ENCODE data around the gene PSMD8.
A peak's percentile ranks its signal among the peaks of the same experiment; 100 is the strongest.
"Not testable (repeated sequence)": the region's sequence is repeated elsewhere in the genome, so short reads cannot be mapped to it uniquely, and the experiment has no call there.

The PSMD8 gene

GRCh38 chr19:38374332-38375097 lies at the start of gene PSMD8:
Gene PSMD8 (plus strand): TSS chr19:38374571. CDS start chr19:38374602, 31 bp downstream.
- peak; percentile 98 for DNase-seq (ENCODE audit: low spot score)

- no peak for DNase-seq (ENCODE audit: low spot score)
Observed at GRCh38 chr19:38326591-38326990, 47.8 kb upstream of the PSMD8 start.

GRCh38 chr19:38329651-38330050 lies 44.7 kb upstream of the PSMD8 start:
- DNase-seq (ENCODE audit: low spot score), result no peak

- no peak for DNase-seq (ENCODE audit: low spot score)
Observed at GRCh38 chr19:38331728-38332127, 42.6 kb upstream of the PSMD8 start.

GRCh38 chr19:38333245-38333644 lies 41.1 kb upstream of the PSMD8 start:
- DNase-seq (ENCODE audit: low spot score), result no peak

DNA sequence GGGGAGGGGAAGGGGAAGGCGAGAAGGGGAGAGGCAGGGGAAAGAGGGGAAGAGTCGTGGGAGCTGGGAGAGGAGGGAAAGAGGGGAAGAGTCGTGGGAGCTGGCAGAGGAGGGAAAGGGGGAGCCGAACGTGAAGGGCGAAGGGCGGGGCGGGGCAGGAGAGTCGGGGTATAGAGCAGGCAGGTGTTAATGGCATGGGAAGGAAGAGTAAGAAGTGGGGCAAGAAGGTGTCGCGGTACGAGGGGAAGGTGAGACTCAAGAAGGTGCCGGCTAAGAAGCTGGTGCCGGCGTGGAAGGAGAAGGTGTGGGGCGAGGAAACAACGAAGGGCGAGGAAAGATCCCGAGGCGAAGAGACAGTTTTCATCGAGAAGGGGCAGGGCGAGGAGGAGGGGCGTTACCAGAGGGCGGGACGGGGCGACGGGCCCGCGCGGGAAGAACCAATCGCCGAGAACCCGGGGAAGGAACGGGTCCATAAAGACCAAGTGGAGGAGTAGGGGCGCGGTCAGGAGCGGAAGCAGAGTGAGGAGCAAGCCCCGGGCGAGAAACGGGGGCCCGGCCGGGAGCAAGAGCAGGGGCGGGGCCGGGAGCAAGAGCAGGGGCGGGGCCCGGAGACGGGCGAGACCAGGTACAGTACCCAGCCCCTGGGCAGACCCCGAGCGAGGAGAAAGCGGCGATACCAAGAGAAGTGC lies 38.3 kb upstream of the PSMD8 start:
- DNase-seq (ENCODE audit: low spot score), result peak; percentile 89

GRCh38 chr19:38336638-38337359 lies 37.6 kb upstream of the PSMD8 start:
- peak; percentile 91 for DNase-seq (ENCODE audit: low spot score)

- no peak for DNase-seq (ENCODE audit: low spot score)
Observed at GRCh38 chr19:38337360-38337653, 37.1 kb upstream of the PSMD8 start.

GRCh38 chr19:38339011-38339410 lies 35.4 kb upstream of the PSMD8 start:
- not testable (repeated sequence) for DNase-seq (ENCODE audit: low spot score)

- no peak for DNase-seq (ENCODE audit: low spot score)
Observed at GRCh38 chr19:38340927-38341326, 33.4 kb upstream of the PSMD8 start.

GRCh38 chr19:38346837-38347236 lies 27.5 kb upstream of the PSMD8 start:
- no peak for DNase-seq (ENCODE audit: low spot score)

GRCh38 chr19:38350883-38351282 lies 23.5 kb upstream of the PSMD8 start:
- DNase-seq (ENCODE audit: low spot score), result no peak

- no peak for DNase-seq (ENCODE audit: low spot score)
Observed at GRCh38 chr19:38351865-38352395, 22.4 kb upstream of the PSMD8 start.

DNA sequence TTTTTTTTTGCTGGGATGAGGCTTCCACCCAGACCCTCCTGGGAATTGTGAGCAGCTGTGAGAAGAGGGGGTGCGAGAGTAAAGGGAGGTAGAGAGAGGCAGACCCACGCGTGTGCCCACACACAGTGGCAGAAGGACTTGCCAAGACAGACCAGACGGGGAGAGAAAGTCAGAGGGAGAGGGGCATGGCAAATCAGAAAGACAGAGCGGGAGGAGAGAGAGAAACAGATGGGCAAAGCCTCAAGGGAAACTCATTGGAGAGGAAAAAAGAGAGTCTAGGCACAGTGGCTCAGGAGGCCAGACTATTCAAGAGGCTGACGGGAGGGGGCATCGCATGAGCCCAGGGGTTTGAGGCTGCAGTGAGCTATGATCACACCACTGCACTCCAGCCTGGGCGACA lies 21.8 kb upstream of the PSMD8 start:
- DNase-seq (ENCODE audit: low spot score), result no peak

DNA sequence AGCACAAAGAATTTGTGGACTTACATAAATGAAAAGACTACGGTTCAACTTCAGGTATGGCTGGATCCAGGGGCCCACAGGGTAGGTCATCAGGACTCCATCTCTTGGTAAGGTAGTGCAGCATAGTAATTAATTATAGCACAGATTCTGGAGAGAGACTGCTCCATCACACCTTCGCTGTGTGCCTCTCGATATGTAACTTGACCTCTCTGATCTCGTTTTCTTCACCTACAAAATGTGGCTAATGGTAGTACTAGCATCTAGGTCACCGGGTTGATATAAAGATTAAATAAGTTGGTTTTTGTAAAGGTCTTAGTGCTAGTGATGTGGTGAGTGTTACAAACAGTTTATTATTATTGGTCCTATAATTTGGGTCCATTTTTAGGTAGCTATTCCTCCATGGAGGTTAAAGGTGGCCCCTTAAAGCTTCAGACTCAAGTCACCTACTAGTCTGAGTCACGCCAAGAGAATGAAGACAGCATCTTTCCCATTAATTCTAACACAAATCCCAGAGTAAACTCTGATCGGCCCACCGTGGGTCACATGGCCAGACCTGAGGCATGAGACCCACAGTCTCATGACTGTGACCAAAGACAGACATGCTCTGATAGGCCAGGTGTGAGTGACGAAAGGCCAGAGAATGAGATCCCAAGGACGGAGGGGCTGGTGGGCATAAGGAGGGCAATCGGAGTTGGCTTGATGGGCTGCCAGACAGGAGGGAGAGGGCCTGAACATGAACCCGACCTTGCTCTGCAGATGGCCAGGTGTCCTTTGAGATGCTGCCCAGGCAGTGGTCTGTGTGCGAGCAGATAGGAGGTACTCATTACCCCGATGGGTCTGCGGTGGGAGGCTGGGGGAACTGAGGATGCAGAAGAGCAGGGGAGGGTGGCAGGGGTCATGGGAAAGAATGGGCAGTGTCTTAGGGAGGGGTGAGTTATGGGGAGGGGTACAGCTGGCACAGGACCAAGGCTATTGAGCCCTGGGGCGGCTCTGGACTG lies 18.3 kb upstream of the PSMD8 start:
- no peak for DNase-seq (ENCODE audit: low spot score)

GRCh38 chr19:38358071-38358470 lies 16.3 kb upstream of the PSMD8 start:
- no peak for DNase-seq (ENCODE audit: low spot score)

DNA sequence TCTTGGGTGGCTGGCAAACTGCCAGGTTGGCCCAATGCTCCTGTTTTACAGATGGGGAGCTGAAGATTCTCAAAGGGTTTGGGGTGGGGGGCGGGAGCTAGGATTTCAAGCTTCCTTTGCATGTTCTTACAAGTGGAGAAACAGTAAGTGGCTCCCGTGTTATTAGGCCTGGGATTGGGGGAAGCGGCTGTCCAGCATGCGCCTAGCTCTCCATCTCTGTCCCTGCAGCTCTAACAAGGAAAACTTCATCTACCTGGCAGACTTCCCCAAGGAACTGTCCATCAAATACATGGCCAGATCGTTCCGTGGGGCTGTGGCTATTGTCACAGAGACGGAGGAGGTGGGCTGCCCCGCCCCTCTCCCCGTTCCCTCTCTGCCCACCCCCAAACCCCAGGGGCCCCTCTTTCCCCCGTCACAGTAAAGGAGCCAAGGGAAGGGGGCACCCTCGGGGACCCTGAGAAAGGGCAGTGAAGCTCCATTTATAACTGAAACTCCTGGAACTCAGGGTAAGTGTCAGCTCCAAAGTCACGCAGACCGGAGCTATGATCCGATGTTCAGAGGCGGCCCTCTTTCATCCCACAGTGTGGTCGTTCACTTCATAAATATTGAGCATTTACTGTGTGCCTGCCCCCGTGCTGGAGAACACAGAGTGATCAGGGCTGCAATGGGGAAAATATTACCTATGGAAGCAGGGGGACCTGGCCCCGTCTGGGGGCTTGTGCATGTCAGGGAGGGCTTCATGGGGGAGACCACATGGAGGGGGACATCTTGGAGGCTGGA lies 14.9 kb upstream of the PSMD8 start:
- no peak for DNase-seq (ENCODE audit: low spot score)

DNA sequence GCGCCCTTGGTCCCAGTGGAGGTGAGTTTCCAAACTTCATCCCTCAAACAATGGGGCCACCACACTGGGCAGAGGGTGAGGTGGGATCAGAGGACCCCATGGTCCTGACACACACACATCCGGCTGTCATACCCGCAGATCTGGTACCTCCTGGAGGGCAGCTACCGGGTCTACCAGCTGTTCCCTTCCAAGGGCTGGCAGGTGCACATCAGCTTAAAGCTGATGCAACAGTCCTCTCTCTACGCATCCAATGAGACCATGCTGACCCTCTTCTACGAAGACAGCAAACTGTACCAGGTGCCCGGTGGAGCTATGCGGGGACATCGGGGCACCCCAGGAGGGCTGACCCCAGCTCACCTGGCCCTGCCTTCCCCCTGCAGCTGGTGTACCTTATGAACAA lies 14.0 kb upstream of the PSMD8 start:
- DNase-seq (ENCODE audit: low spot score), result no peak

DNA sequence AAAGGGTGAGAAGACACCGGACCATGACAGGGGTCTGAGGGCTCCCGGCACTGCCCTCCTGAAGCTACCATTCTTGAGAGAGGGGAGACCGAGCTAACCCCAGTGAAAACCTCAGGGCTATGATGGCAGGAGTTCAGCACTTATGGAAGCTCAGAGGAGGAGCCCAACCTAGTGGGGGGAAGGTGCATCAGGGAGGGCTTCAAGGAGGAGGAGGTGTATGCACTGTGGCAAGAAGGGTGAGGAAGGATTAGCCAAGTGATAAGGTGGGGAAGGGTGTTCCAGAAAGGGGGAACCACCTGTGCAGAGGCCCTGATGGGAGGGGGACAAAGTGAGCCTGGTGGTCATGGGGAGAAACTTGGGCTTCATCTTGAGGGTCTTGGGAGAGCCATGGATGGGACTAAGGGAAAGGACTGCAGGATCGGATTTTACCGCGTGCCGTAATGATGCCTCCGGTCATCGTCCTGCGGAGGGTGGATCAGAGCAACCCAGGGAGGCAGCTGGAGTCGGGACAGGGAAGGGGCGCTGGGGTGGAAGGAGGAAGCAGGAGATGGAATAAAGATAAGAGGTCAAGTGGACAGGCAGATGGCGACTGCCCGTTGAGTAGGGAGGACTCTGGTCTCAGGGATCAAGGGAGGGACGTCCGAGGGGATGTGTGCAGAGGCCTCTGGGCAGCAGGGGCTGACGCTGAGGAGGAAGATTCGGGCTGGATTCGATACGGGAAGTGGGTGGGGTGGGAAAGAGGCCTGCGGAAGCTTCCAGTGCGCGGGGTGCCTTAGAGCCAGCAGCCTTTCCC lies 13.3 kb upstream of the PSMD8 start:
- DNase-seq (ENCODE audit: low spot score), result no peak

DNA sequence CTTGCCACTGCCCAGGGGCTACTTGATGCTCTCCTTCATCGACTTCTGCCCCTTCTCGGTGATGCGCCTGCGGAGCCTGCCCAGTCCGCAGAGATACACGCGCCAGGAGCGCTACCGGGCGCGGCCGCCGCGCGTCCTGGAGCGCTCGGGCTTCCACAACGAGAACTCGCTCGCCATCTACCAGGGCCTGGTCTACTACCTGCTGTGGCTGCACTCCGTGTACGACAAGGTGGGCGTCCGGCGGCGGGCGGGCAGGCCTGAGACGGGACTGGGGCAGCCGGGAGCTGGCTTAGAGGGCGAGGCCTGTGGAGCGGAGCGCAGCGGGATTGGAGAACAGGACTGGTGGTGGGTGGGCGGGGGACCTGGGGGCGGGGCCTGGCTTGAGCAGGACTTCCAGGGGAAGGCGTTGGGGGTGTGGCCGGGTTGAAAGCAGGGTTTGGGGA lies 12.7 kb upstream of the PSMD8 start:
- DNase-seq (ENCODE audit: low spot score), result peak; percentile 95
